ENCODE data around the gene SLAMF8.

GRCh38 chr1:159856576-159856975 lies 29.9 kb downstream of the SLAMF8 start:
- TF ChIP-seq CTCF (IDR thresholded peaks at IDR 0.05) (no peak), POLR2A (IDR thresholded peaks at IDR 0.05) (no peak)
